ENCODE measurements around the gene SLIT3.
"Not testable (repeated sequence)": the region's sequence is repeated elsewhere in the genome, so short reads cannot be mapped to it uniquely, and the experiment has no call there.

SLIT3 gene

DNA sequence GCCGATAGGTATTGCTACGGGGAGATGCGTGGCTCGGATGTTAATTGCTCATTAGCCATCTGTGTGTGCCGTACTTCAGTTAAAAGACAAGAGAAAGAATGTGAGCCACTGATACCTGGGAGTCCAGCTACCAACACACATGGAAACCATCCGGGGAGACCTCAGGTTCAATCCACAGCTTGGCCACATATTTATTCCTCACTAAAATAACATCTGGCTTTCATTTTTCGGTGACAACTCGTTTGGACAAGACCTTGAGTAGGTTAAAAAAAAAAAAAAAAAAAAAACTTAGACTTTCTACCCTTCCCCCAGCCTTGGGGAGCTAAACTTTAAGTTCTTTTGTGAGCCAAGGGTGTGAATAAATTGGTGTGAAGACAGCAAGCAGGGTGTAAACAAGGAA is 84.1 kb downstream of the SLIT3 start:
- no peak for DNase-seq

DNA sequence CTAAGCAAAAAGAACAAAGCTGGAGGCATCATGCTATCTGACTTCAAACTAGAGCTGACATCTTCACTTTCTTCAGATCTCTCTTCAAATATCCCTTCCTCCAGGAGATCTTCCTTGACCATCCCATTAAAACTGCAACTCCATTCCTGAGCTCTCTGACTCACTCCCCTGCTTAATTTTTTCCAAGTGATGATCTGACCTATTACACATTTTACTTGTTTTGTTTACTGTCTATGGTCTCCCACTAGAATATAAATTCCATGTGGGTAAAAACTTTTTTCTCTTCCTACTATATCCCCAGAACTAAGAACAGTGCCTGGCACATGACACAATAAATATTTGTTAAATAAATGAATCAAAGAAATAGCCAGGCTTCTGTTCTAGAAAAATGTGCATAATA is 87.5 kb downstream of the SLIT3 start:
- DNase-seq = no peak

DNA sequence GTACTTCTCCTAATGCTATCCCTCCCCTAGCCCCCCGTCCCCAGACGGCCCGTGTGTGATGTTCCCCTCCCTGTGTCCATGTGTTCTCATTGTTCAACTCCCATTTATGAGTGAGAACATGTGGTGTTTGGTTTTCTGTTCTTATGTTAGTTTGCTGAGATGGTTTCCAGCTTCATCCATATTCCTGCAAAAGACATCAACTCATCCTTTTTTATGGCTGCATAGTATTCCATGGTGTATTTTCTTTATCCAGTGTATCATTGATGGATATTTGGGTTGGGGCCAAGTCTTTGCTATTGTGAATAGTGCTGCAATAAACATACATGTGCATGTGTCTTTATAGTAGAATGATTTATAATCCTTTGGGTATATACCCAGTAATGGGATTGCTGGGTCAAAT is 89.2 kb downstream of the SLIT3 start:
- not testable (repeated sequence) for DNase-seq

DNA sequence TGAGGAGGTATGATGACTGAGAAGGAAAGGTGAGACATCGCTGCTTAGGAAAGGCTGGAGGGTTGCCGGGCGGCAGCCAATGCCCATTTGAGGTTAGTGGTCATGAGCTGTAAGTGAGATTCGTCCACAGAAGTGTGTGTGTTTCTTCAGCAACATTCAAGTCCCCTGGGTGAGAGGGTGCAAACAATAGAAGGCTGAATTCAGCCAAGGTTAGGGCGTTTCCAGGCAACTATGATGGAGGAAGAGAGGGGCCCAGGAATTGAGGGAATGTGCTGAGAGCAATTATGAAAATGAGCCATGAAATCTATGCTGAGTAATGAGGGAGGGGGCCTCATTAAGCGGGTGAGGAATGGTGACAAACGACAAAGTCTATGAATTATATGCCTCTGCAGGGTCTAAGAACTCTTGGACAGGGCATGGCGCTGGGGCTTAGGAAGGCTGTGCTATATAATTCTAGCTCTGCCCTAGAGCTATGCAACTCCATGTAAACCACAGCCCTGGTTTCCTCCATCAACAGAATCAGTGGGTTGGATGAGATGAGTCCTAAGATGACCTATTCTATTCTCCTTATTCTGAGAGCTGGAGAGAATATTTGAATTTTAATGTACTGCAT is 96.0 kb downstream of the SLIT3 start:
- DNase-seq = no peak

DNA sequence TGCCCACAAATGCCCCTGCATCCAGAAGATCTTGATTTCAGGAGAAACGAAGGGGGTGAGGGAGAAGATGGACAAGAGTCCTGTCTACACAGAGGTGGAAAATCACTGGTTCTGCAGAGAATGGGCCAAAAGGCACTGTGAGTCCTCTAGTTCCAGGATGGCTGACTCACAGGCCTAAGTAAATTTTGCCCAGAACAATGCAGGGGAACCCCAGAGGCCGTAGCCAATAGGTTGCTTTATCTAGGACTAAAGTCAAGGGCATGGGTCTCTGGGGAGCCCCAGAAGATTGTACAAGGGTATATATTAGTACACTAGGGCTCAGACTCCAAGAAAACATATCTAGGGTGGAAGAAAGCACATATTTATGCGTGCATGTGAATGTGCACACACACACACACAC is 98.0 kb downstream of the SLIT3 start:
- no peak for DNase-seq

DNA sequence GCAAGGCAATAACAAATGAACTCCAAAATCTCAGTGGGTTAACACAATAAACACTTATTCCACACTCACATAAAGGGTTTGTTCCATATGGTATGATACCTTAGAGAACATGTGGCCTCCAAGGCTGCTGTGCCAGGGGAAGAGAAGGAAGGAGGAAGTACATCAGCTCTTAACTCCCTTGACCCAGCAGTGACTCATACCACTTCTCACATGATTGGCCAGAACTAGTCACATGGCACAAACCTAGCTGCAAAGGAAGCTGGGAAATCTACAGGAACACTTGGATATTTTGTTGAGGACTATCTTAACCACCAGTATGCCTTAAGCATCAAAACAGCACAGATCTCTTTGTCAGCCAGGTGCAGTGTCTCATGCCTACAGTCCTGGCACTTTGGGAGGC is 99.3 kb downstream of the SLIT3 start:
- DNase-seq = no peak

DNA sequence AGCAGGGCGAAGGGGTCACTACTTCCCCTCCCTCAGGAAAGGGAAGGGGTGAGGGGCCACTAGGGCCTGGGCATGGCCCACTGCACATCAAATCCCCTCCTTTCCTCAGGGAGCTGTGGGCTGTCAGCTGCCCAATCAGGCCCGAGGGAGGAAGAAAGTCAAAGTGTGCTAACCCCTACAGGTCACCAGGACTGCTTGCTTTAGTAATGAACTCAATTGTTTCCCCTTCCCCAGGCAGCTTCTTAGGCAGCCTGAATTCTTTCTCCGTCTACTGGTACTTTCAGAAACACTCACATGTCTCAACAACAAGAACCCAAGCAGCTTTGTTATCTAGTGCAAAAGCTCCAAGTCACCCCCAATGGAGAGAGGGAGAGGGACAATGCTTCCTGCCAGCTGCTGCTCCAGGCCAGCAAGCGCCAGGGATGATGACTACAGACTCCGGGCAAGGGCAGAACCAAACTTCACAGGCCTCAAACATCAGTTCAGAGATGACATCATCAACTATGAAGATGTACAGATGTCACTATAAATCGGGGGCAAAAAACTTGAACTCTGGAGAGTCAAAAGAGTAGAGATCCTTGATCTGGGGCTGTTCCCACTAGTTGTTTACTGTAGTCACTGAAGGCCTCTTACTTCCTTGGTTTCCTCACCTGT is 100.7 kb downstream of the SLIT3 start:
- no peak for DNase-seq

DNA sequence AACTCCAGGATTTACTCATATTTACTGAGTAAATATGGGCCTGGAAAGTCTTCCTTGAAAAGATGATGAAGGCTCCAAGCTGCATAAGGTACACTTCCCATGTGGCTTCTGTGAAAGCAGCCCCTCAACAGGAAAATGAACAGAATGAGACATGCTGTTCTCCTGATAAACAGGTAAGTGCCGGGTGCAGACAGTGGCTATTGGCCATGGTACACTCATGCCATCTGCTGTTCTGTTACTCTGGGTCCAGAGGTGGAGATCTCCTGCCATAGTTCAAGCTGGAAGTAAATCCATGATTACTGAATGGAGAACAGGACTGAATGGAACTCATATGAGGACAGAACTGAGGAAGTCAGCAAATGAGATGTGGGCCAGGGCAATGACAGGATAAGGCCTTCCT is 103.6 kb downstream of the SLIT3 start:
- no peak for DNase-seq

DNA sequence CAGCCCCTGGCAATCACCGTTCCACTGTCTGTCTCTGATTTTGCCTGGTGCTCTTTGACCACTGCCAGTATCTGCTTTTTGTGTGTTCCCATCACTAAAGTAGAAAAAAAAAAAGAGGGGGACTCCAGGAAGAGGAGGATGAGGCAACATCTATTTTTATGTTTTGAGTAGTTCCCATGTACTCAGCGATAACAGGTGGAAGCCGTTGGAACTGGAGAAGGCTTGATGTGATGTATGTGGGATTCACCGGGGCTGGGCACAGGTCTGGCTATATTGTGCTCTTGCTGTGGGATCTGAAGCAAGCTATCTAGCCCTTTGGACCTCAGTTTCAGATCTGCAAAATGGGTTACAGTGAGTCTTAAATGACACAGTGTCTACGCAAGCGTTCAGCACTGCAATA is 104.9 kb downstream of the SLIT3 start:
- no peak for DNase-seq

DNA sequence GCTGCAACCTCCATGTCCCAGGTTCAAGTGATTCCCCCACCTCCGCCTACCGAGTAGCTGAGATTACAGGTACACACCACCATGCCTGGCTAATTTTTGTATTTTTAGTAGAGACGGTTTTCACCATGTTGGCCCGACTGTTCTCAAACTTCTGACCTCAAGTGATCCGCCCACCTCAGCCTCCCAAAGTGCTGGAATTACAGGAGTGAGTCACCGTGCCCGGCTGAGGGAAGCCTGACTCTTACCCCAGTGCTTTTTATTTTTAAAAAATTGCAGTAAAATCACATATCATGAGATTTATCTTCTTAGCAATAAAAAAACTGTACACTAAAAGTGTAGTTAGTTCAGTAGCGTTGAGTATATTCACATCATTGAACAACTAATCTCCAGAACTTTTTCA is 105.3 kb downstream of the SLIT3 start:
- DNase-seq = no peak

DNA sequence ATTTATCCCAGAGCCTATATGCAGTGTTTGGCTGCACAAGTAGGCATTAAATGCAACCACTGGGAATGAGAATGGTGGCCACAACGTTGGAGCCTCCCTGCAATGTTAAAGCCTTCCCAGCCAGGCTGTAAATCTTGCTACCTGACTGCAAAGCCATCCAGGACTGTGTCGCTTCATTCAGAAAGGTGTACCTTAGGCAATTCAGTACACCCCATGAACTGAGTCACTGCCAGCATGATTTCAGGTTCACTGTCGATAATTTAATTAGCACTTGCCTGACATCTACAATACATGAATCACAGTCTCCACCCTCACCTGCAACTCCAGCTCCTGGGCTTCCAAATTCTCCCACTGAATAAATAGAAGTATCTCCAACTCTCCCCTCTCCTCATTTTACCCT is 108.4 kb downstream of the SLIT3 start:
- DNase-seq = no peak

DNA sequence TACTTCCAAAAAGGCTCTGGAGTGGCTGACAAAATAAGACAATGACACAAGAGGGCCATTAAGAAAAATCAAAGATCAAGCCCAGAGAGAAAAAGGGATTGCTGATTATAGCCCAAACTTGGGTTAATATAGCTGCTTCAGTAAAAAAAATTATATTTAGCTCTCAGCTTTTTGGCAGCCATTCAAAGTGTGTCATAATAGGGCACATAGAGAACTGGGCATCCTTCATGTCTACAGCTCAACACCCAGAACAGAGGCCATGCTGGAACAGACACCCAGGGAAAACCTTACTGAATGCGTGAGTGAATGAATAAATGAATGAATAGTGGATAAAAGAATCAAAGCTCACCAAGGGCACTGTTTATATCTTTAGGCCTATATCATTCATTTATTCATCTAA is 110.1 kb downstream of the SLIT3 start:
- no peak for DNase-seq

DNA sequence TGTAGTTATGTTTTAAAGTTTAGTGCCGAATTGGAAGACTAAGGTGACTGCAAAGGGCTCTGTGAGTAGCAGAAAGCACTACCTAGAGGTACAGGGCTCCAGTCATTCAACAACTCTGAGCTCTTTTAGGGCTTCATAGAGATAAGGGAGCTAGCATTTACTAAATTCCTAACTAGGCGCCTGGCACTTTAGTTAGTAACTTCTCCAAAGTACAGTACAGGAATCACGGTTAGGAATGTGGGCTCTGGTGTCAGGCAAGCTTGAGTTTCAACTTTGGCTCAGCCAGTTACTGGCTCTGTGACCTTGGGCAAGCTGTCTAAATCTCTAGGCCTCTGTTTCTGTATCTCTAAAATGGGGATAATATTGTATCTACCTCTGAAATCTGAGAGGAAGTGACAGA is 115.3 kb downstream of the SLIT3 start:
- DNase-seq = no peak

DNA sequence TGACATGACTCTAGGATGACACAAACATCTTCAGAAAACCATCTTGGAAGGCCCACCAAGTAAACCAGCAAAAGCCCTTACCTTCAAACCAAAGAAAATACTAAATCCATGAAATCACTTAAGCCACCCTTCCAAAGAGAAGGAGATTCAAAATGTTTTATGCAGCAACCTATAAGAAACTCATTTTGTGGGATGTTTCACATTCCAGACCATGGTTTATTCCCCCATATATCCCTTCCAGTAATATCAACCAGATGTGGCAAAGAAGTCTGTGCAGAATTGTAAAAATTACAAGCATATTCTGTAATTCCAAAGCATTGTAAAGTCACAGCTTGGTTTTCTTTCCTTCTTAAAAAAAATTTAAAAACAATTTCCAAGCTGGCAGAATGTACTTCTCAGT is 117.4 kb downstream of the SLIT3 start:
- DNase-seq = no peak

DNA sequence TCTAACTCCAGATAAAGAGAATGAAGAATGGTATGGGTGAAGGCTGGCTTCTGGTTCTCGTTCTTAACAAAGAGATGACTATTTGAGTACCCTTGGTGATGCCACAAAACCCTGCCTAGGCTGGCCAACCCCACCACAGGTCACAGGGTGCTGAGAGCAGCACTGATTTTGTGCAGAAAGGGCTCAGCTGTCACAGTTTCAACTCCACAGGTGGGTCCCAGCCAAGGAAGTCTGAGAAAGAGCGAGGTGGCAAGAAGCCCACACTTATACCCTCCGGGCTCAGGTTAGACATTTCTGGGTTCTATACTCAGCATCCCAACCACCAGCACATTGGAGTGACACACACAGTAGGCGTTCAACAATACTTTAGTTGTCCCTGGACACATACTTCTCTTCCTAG is 118.1 kb downstream of the SLIT3 start:
- no peak for DNase-seq

DNA sequence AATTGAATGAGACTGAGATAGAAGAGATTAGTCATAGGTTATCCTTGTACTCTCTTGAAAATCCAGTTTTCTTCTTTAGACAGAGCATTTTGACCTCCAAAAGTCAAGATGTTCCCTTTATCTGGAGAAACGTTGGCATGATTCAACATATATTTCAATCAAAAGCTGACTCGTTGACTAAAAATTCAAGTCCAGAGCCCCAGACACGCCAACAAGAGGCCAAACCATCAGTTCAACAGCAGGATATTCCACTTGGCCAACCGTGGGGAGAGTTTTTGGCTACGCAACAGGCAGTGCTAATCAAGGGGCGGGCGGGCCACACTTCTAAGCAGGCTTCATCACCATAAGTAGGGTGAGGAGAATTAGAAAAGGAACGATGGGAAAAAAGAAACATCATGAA is 119.1 kb downstream of the SLIT3 start:
- DNase-seq = no peak

DNA sequence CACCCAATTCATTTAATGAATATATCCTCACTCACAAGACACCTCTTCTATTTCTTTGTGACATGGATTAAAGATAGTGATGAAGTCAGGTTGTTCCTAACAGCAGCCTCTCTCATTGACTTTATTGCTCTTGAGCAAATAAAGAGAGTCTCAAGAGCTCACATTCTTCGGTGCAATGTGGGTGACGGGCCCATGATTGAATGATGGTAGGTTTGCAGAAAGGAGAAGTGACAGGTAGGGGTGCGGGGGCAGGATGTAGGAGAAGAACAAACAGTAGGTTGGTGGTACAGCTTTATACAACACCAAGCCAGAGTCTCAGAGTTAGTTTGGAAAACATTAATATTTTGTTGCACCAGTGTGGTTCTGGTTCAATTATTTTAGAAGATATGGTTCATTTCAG is 122.2 kb downstream of the SLIT3 start:
- no peak for DNase-seq

DNA sequence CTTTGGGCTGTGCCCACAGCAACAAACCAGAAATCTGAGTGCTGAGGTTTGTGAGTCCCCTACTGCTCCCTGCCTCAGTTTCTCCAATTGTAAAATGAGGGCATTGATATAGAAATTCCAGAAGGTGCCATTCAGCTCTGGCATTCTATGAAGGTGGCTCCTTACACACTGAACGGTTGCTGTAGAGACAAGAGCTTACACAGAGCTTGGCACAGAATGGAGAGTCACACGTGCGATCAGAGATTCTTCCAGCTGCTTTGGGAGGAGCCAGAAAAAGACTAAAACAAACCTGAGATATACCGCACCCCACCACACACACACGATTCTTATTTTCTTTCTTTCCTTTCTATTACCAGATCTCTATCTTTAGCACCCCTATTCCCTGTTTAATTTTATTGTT is 122.7 kb downstream of the SLIT3 start:
- no peak for DNase-seq

DNA sequence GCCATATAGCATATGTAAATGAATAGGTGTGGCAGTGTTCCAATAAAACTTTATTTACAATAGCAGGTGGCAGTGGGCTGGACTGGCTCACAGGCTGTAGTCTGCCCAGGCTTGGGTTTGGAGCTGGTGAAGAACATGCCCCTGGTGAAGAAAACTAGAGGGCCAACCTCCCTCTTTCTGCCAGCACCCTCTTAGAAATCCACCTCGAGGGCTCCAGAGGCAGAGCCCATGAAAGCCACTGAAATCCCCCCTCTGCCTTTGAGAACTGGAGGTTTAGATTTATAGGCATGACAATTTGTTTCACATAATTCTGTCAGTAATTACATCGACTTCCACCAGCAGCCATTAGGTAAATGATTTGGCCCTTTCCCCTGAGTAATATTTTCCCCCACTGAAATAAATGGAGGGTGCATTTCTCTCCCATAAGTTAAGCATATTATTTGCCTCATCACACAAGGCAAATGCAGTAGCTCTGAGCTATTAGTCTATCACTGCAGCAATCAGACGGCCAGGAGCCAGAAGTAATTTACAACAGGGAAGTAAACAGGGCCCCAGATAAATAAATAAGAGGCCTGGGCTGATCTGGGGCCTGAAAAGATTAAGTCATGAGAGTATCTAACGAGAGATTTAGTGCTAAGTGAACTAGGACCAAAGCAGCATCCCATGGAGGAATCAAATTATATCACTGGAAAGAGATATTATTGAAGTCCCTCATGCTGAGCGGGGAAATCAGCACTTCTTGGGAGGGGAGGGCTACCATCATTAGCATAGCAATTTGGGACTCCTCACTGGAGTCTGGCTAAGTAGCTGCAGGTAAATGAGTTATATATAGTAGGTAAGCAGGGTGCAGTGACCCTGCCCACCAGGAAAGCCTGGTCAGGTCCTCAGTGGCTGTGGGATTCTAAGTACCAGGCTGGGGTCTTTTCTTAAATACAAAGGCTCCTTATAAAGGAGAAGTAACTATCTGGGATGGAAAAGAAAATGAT is 123.9 kb downstream of the SLIT3 start:
- DNase-seq = no peak

DNA sequence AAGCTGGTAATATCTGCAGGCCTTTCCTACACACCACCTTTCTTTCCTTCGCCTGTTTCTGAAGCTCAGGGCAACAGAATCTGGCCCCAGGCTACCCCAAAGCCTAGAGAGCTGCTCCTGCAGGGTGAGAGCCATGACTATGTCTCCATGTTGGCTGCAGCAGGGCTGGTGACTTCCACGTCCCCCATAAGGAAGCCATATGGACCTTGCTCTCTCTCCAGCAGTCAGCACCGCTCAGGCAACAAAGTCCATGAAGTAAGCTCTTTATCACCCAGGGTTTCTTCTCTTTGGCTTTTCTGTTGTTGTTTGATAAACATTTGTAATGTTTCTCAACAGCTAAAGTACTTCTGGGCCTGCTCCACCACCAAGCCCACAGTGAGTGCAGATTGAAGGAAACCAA is 125.2 kb downstream of the SLIT3 start:
- no peak for DNase-seq

DNA sequence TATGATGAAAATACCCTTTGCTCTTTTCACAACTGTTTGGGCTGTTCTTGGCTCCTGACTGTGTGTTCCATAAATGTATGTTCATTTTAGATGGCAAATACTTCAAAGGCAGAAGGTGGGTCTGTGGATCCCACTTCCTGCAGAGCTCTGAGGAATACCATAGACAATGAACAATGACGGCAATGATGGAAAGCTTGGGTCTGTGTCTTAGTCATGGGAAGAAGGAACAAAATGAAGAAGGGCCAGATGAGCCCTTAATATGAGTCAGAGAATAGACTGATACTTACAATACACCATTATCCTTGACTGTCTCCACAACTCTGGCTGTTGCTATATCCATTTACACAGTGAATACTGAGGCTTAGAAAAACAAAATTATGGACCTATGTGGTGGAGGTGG is 126.0 kb downstream of the SLIT3 start:
- DNase-seq = no peak

DNA sequence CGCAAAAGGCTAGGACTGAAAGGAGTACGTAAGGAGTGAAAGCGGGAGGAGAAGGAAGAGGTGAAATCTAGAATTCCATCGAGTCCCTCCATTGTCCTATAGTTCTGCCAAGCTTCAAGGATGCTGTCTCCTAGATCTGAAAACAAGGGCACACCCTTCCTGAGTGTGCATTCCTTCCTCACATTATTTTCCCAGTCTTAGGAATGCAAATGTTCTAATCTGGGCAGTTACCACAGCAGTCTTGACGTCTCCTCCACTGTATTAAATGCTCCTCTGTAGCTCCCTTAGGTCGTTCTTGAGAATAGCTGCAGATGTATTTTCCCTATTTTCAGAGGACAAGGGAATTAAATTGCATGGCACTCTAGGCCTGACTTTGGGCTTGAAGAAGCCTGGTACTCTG is 127.6 kb downstream of the SLIT3 start:
- no peak for DNase-seq

DNA sequence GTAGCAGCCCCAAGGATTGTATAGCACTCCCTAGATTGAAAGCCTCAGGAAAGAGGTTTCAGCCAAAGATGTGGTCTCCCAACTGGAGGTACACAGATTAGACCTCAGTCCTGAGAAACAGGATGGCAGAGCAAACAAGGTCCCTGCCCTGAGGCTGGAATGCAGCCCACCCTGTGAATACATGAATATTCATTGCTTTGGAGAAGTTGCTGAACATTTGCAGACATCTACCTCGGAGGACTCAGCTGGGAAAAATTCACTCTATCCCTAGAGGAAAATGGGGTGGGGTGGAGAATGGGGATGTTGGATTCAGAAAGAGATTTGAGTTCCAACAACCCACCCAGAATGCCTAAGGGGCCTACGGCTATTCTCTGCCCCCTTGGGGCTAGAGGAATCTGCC is 129.4 kb downstream of the SLIT3 start:
- DNase-seq = no peak

DNA sequence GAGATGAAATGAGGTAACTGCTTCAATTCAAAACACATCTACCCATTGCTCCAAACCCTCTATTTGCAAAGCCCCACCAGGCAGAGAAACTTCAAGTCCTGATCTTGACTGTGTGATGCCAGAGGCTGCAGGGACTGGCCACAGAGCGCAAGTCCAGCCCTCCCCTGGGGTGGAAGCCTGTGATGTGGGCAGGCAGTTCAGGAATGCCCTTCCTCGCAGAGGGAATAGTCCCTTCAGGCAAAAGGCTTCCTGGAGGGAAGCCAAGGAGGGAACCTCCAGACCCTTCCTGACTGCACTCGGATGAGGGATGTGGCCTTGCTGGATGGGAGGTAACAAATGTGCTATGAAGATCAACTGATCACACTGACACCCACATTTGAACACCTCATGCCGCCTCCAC is 131.2 kb downstream of the SLIT3 start:
- no peak for DNase-seq

Data from GF-D8 (cell line).